Activated T-helper 1 cell treated with Interleukin-2 at 50 U/mL for 16 hours (primary cell): ENCODE measurements around the gene FLOT2.
A peak's percentile ranks its signal among the peaks of the same experiment; 100 is the strongest.
"Not testable (repeated sequence)": the region's sequence is repeated elsewhere in the genome, so short reads cannot be mapped to it uniquely, and the experiment has no call there.

Source experiments
- DNase-seq: peaks from one replicate; pipeline ENCODE4 v3.0.0-alpha.2; 2020; ENCODE audit warnings: low read depth

FLOT2 gene

DNA sequence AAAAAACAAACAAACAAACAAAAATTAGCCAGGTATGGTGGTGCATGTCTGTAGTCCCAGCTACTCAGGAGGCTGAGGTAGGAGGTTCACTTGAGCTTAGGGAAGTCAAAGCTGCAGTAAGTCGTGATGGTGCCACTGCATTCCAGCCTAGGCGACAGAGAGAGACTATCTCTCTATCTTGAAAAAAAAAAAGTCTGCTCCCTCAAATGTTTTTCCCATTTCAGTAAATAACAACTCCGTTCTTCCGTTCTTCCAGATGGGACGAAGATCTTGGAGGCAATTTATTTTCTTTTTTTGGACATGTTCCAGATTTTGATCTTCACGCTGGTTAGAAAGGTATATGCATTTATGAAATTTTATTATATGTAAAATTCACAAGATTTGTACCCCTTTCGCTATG is 23.7 kb downstream of the FLOT2 start:
- no peak for DNase-seq

DNA sequence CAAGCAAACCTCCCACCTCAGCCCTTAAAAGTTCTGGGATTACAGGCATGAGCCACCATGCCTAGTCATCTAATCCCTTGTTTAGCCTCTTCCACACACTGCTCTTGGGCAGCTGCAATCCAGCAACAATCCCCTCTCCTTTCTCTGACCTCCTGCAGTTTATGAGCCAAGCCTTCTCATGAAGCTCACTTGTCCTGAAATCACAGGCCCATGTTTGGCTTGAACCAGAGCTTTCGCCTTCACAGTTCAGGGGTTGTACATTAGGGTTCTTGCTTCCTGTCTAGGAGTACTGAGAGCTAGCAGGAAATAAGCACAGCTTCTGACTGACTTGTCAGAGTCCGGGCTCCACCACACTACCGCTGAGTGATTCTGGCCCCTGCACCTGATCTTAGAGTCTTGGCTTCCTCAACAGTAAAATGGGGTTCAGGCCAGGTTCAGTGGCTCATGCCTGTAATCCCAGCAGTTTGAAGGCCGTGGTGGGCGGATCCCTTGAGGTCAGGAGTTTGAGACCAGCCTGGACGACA is 26.4 kb downstream of the FLOT2 start:
- no peak for DNase-seq

DNA sequence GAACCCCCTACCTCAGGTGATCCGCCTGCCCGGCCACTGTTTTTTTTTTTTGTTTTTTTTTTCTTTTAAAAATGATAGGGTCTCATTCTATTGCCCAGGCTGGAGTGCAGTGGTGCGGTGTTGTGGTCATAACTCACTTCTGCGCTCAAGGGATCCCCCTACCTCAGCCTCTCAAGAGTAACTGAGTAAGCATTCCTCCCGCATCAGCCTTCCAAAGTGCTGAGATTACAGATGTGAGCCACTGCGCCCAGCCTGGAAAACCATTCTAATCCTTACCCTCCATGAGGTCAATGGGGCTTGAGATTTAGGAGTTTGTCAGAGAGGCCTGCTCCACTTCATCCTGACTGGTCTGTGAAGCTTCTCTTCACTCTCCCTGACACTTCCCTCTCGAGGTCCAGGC is 30.3 kb downstream of the FLOT2 start:
- DNase-seq = no peak

DNA sequence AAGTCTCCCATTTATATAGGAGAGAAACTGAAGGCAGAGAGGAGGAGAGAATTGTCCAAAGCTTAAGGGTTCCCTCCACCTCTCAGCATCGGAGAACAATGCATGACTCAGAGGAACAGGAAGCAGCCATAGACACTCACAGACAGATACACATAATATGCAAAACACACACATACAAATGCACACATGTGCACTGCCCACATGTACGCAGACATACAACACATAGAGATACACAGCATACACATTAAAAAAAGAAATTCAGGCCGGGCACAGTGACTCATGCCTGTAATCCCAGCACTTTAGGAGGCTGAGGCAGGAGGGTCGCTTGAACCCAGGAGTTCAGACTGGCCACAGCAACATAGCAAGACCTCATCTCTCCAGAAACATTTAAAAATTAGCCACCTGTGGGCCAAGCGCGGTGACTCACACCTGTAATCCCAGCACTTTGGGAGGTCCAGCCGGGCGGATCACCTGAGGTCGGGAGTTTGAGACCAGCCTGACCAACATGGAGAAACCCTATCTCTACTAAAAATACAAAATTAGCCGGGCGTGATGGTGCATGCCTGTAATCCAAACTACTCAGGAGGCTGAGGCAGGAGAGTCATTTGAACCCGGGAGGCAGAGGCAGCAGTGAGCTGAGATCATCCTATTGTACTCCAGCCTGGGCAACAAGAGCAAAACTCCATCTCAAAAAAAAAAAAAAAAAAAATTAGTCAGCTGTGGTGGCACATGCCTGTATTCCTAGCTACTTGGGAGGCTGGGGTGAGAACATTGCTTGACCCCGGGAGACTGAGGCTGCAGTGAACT is 31.4 kb downstream of the FLOT2 start:
- no peak for DNase-seq

DNA sequence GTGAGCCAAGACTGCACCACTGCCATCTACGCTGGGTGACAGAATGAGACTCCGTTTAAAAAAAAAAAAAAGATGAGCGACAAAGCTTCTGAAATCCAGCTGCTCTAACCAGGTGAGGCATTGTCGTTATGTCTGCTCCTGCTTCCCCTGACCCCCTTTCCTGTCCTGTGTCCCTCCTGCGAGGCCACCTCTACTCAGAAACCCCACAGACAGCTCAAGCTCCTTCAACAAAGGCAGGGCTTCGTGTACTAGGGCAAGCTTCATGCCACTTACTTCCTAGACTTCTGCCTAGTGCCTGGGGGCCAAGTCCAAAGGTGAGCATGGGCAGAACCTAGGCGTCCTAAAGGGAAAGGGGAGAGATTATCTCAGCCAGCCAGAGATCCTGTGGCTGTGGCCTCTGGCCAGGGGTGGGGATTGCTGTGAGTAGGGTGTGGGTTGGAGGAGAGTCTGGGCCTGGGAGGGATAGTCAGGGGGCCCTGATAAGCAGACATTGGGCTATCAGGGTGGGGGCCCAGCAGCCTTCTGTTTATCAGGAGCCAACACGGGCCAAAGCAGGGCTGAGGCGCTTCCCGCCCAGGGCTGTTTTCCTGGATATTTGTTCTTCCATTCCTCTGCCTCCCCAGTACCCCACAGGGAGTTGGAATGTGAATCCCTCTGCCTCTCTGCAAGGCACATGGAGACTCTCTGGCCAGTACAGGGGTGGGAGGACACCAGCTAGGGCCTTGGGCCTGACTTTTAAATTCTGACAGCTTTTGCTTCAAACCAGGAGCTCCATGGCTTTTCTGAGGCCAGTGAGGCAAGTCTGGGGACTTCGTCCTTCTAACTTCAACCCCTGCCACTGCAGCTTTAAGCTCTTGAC is 32.3 kb downstream of the FLOT2 start:
- DNase-seq = no peak

DNA sequence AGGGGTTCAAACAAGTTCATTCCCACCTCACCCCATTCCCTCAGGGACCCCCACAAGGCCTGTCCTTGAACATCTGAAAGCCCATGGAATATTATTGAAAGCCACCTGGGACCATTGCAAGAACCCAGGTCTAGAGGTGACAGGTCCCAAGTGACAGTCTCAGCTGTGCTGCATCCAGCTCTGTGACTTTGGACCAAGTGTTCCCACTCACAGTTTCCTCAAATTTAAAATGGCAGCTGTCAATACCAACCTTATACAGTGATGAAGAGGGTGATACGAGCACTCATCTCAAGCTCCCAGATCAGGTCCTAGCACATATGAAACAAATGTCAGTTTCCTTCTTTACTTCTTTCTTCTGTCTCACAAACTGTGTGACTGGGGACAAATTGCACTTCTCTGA is 33.6 kb downstream of the FLOT2 start:
- DNase-seq = no peak

DNA sequence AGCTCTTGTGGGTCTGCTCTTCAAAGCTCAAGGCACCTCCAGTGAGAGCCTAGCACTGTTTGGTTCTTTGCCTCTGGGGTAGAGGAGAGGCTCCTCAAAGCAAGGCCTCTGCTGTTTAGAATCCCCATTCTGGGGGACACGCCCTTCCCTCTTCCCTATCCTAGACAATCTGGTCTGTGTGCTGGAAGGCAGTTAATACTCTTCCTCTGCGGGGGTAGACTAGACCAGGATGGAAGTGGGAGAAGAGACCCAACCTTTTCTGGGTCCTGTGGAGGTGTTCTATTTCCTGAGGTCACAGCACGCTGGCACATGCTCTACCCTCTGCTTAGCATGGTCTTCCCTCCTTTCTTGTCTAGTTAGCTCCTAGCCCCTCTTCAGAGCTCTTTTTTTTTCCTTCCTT is 35.0 kb downstream of the FLOT2 start:
- no peak for DNase-seq

DNA sequence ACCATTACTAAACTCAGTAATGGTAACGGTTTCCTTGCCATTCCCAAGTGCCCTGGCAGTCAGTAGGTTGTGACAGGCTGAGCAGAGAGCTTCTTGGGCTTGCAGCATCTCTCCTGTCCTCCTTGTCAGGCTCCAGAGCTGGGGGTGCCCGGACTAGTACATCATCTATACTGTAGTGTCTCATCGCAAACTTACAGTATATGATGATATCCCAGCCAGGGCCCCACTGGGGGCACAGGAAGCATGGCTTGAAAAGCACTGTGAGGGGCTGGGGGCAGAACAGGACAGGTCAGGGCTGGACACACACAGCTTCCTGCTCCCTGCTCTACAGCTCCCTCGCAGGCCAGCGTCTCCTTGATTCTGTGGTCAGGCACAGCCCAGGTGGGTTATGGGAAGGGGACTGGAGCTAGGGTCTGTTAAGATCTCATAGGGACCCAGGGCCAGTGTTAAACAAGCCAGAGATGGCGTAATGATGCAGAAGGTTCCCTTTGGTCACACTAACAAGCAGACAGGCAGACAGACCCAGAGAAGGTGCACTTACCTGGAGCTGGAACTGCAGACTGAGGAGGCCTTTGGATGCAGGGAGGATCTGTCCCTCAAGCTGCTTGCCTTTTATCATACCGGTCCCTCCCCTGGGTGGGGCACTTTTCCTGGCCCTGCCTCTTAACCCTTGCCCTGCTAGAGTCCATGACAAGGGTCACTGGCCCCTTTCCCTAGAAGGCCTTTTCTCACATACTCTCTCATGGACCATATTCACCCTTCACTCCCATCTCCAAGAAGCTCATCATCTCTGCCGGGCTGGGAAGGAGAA is 35.9 kb downstream of the FLOT2 start:
- DNase-seq = no peak

DNA sequence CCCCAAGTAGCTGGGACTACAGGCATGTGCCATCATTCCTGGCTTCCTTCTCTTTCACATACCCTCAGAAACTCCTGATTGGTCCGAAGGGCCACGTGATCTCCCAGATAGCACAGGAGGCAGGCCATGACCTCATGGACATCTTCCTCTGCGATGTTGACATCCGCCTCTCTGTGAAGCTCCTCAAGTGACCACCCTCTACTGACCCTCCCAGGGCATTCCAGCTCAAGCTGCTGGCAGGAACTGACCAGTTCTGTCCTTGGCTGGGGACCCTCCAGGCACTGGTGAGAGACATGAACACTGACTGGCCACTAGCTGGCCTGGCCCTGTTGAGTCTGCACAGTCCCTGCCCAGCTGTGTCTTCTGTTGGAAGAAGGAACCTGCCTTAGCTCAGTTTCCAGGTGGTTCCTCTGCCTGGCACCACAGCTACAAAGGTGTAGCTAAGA is 37.1 kb downstream of the FLOT2 start:
- no peak for DNase-seq

DNA sequence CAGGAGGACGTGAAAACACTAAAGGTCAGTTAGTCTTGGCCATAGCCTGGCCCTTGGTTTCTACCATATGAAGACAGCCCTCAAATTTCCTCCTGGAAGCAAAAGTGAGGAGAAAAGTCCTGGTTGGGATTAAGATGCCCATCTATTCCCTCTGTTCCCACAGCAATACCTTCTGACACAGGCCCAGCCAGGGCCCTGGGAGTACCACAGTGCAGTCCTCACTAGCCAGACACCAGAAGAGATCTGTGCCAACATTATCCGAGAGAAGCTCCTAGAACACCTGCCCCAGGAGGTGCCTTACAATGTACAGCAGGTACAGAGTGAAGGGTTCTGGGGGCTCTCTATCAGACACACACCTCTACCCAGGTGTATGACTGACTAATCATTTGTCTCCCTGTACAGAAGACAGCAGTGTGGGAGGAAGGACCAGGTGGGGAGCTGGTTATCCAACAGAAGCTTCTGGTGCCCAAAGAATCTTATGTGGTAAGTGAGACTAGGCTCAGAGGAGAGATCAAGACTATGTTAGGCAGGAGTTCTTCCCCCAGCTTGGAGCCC is 38.7 kb downstream of the FLOT2 start:
- no peak for DNase-seq

DNA sequence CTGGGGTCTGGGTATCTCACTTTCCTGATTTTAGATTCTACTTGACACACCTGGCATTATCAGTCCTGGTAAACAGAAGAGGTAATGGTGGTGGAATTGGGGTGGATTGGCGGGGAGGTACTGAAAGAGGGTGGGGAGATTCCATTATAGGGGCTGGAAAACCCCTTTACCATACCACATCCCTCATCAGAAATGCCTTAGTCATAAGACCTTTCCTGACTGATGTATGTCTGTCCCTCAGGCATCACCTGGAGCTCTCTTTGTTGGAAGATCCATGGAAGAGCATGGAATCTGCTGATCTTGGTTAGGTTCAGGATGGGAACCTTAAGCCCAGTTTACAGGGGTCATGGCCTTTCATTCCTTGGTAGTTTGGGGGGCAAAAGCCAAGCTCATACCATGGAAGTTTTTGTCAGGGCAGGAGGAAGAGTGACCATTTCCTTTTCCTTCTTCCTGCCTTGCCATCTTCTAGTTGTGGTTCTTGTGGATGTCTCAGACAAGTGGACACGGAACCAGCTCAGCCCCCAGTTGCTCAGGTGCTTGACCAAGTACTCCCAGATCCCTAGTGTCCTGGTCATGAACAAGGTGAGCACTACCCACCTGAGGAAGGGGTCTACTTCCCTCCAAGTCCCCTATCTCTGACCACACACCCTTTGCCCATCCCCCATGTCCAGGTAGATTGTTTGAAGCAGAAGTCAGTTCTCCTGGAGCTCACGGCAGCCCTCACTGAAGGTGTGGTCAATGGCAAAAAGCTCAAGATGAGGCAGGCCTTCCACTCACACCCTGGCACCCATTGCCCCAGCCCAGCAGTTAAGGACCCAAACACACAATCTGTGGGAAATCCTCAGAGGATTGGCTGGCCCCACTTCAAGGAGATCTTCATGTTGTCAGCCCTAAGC is 39.4 kb downstream of the FLOT2 start:
- DNase-seq = no peak

DNA sequence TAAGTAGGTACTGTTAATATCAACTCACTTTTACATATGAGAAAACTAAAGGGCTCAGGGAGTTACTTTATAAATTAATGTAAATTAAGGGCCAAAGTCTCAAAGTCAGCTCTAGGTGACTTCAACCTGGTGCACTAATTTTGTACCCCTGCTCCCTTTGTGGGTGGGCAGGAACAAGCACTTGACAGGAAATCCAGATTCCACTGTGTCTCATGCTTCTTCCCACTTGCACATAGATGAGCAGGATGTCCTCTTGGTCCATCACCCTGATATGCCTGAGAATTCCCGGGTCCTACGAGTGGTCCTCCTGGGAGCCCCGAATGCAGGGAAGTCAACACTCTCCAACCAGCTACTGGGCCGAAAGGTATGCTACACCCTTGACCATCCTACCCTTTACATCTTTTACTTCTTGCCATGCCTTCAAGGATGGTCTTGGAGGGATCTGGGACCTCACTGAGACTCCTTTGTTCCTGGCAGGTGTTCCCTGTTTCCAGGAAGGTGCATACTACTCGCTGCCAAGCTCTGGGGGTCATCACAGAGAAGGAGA is 41.4 kb downstream of the FLOT2 start:
- DNase-seq = no peak

DNA sequence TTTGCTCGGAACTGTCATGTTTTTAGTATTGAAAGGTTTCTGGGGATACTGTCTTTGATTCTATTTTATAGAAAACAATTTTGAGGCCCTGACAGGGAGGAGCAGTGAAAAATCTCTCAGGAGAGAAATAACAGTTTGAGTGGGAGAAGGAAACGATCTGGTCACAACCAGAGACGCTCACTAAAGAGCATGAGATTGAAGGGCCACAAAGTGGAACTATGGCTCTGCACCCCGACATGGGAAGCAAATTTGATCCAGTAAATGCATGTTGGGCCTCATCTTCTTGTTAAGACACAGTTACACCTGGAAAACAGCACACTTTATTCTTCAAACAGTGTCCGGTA is 42.2 kb downstream of the FLOT2 start:
- DNase-seq = no peak

DNA sequence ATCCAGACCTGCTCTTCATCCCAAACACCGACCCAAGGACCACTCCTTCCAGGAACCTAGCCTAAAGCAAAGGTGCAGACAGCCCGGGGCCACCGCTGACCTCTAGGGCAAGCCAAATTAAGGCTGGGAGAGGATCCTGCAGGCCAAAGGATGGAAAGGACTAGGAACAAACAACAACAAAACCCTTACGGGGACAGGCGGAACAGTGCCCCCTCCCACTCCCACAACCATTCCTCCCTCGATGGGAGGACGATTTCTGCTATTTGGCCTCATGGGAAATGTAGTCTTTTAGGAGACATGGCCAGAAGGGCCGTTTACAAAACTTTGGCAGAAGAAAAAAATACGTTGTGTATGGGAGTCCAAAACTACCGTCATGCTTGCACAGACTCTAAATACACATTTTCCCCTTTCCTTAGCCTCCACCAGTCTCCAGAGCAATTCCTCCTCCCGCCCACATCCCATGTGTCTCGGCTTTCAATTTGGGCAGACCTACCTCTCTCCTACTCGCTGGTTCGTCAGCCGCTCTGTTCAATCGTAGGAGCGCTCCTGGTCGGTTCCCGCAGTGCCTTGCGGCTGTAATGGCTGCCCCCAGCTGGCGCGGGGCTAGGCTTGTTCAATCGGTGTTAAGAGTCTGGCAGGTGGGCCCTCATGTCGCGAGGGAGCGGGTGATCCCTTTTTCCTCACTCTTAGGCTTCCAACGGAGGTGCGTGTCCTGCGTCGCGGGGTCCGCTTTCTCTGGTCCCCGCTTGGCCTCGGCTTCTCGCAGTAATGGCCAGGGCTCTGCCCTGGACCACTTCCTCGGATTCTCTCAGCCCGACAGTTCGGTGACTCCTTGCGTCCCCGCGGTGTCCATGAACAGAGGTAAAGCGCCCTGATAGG is 42.8 kb downstream of the FLOT2 start, which contains the start of gene ERAL1:
Gene ERAL1 (plus strand): TSS at position 560 of the 879 bp plus-strand sequence. CDS start 19 bp downstream, at position 579.
- peak; percentile 65 for DNase-seq

DNA sequence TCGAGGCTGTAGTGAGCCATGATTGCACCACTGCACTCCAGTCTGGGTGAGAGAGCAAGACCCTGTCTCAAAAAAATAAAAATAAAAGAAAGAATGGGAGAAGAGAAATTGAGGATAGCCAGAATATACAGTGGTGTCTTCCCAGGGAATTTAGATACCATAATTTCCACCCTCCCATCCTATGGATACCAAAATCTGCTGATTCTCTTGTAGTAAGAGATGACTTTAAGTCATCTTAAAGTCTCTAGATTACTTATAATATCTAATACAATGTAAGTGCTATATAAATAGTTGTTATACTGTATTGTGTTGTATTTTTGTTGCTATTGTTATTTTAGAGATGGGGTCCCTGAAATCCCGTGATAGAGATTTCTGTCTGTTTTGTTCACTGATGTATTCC is 44.2 kb downstream of the FLOT2 start:
- DNase-seq = no peak

DNA sequence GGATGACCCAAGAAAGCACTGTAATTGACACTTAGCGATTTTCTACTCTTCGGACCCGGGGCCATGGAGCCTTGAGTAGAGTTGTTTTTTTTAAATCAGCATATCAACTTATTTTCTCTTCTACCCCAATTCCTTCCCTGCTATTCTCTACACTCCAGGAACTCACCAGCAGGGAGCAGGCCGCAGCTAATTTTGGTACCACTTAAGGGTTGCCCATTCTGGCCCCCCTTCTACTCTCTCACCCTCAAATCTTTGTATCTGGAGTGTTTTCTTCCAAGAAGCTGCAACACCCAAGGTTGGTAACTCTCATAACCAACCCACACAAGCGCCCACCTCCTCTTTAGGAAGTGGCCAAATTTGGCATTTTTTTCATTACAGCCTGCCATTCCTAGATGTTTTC is 48.3 kb downstream of the FLOT2 start:
- no peak for DNase-seq

DNA sequence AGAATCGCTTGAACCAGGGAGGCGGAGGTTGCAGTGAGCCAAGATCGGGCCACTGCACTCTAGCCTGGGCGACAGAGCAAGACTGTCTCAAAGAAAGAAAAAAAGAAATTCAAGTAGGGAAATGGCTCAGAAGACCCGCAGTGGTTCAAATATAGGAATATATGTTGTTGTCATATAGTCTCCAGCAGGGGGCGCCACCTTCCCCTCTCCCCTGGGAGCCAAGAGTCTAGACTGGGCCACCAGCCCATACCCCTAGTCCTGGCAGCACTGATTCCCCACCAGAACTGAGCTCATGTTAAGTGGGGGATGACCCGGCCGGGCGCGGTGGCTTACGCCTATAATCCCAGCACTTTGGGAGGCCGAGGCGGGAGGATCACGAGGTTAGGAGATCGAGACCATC is 48.9 kb downstream of the FLOT2 start:
- peak; percentile 32 for DNase-seq

DNA sequence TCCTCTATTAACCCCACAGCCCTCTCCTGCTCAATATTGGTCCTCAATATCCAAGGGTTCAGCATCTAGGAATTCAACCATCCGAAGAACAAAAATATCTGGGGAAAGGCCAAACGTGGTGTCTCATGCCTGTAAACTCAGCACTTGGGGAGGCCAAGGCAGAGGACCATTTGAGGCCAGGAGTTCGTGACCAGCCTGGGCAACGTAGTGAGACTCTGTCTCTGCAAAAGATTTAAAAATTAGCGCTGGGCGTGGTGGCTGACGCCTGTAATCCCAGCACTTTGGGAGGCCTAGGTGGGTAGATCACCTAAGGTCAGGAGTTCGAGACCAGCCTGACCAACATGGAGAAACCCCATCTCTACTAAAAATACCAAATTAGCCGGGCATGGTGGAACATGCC is 50.8 kb downstream of the FLOT2 start:
- DNase-seq = not testable (repeated sequence)

DNA sequence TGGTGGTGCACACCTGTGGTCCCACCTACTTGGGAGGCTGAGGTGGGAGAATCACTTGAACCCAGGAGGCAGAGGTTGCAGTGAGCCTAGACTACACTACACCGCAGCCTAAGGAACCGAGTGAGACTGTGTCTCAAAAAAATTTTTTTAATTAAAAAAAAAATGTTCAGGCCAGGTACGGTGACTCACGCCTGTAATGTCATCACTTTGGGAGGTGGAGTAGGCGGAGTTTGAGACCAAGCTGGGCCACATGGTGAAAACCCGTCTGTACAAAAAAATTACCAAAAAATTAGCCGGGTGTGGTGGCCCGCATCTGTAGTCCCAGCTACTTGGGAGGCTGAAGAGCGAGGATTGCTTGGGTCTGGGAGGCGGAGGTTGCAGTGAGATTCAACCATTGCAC is 51.3 kb downstream of the FLOT2 start:
- DNase-seq = no peak

DNA sequence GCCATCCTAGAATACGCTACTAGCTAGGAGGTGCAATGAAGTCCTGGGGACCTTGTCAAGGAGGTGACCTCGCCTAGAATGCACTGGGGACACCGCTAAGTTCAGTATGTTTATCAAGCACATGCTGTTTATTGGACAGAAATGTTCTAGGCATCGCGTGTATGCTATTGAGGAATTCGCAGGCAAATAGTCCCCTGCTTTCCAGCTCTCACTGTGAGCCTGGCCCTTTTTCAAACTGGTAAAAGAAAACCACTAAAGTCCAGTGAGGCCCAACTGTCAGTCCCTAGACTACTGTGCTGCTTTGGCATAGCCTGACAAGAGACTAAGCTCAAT is 53.8 kb downstream of the FLOT2 start:
- DNase-seq = no peak
